ENCODE measurements around the gene BRME1.

DNA sequence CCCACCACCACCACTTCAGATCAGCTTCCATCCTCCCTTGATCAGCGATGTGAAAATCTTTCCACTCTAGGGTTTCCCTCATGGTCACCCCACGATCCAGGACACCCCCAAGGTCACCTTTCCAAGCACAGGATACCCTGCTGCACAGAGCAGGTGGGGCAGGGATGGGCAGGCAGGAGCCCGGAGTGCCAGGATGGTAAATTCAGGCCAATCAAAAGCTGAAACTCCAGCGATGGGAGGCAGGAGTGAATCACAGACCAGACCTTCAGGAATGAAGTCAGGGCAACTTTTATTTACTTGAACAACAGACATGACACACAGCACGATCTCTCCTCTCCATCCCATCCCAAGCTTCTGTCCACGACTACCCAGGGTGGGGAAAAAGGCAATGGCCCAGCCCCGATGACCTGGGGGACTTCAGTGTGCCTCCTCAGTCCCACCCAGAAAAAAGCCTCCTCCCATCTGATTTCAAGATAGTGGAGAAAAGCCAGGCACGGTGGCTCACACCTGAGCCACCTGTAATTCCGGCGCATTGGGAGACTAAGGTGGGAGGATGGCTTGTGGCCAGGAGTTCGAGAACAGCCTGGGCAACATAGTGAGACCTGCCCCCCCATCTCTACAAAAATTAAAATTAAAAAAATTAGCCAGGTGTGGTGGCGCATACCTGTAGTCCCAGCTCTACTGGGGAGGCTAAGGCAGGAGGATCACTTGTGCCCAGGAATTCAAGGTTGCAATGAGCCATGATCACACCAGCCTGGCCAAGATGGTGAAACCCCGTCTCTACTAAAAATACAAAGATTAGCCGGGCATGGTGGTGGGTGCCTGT lies 71.5 kb downstream of the BRME1 start:
- no peak for TF ChIP-seq CTCF (IDR thresholded peaks at IDR 0.05)
- TF ChIP-seq POLR2A (IDR thresholded peaks at IDR 0.05; ENCODE audit: low read depth) = no peak
- TF ChIP-seq EP300 (IDR thresholded peaks at IDR 0.05) = no peak

Measured in esophagus muscularis mucosa (tissue), 4 donors.